Measurements from ENCODE around the gene PRKG1. TPM values are rescaled to one million over a fixed set of nuclear protein-coding genes. Genes with fewer than 3 reads are reported as not detected.

The PRKG1 gene
- total RNA-seq, 1 experiment from 2014 or later = 0.09 TPM

DNA sequence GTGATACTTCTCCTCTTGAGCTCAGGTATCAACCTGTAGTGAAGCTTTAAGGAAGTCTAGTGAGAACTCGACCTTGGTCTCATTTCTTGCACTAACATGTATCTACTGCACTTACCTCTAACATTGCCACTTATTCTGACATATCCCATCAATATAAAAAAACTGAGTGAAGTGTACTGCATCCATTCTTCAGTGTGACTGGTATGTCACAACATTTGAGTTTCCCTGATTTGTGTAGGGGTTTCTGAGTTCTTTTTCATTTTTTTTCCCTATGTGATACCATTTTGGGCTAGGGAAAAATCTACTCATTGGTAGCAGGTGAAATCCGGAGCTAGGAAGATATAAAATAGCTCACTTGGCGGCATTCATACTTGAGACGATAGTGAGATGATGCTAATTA, 274.3 kb downstream of the PRKG1 start:
- Histone ChIP-seq H3K4me3 (ENCODE audit: low read depth, low read length) (no peak overlapping the region), H3K9me3 (no peaks in the 10 kb centered on the region), H3K4me1 (no peaks in the 10 kb centered on the region), H3K36me3 (ENCODE audit: control insufficient read depth, insufficient read depth, low read length) (no peaks in the 10 kb centered on the region), H3K27me3 (replicated peaks; ENCODE audit: control insufficient read depth, insufficient read depth, low read length) (no peaks in the 10 kb centered on the region)
- Mint-ChIP-seq H3K4me1 (ENCODE audit: low read depth, unreplicated experiment) (no peaks in the 10 kb centered on the region), H3K27me3 (ENCODE audit: insufficient read depth, unreplicated experiment) (no peaks in the 10 kb centered on the region), H3K9me3 (ENCODE audit: unreplicated experiment) (no peaks in the 10 kb centered on the region), H3K4me3 (ENCODE audit: unreplicated experiment) (no peak overlapping the region), H3K27ac (ENCODE audit: unreplicated experiment) (no peak overlapping the region), H3K36me3 (ENCODE audit: insufficient read depth, unreplicated experiment) (no peaks in the 10 kb centered on the region)
- intact Hi-C loops (cut with micrococcal nuclease; ENCODE audit: unreplicated experiment) = no loop called here
- TF ChIP-seq CTCF (IDR thresholded peaks at IDR 0.05; ENCODE audit: insufficient read depth in 1 of 2, low read depth in 1 of 2, low read length in 1 of 2, severe bottlenecking in 1 of 2, unreplicated experiment in 1 of 2) = no peak
- BruUV-seq (replicated peaks) = no TSS peak
- DNase-seq = no peak
- POLR2A ChIA-PET = no interaction called here
- CTCF ChIA-PET = no interaction called here

DNA sequence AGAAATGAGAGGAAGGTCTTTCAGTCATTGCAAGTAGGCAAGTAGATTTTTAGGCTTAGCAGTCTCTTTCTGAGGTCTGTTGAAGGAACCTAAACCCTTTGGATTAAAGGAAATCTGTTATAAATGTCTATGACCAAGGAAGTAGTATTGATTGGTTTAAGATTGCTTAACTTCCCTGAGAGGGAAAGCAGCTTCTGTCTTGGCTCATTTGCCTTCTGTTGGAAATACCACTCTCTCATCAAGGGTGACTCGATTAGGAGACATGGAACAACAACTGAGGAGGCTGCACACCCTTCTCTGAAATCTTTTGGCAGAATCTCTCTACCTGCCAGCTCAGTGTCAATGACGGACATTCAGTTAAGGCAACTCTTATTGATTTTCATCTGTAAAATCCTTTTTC, 282.9 kb downstream of the PRKG1 start:
- no peaks in the 10 kb centered on the region for H3K9me3 ChIP-seq
- no peak overlapping the region for H3K4me3 ChIP-seq (ENCODE audit: low read depth, low read length)
- H3K27ac Mint-ChIP-seq (ENCODE audit: unreplicated experiment) = no peak overlapping the region
- intact Hi-C loops (cut with micrococcal nuclease; ENCODE audit: unreplicated experiment) = no loop called here
- H3K4me3 Mint-ChIP-seq (ENCODE audit: unreplicated experiment) = no peak overlapping the region
- H3K36me3 Mint-ChIP-seq (ENCODE audit: insufficient read depth, unreplicated experiment) = no peaks in the 10 kb centered on the region
- CTCF ChIA-PET = no interaction called here
- no TSS peak for BruUV-seq (replicated peaks)
- H3K9me3 Mint-ChIP-seq (ENCODE audit: unreplicated experiment) = no peaks in the 10 kb centered on the region
- no peaks in the 10 kb centered on the region for H3K4me1 Mint-ChIP-seq (ENCODE audit: low read depth, unreplicated experiment)
- no peak for TF ChIP-seq CTCF (IDR thresholded peaks at IDR 0.05; ENCODE audit: insufficient read depth in 1 of 2, low read depth in 1 of 2, low read length in 1 of 2, severe bottlenecking in 1 of 2, unreplicated experiment in 1 of 2)
- POLR2A ChIA-PET = no interaction called here
- DNase-seq = no peak
- no peaks in the 10 kb centered on the region for H3K4me1 ChIP-seq
- no peaks in the 10 kb centered on the region for H3K36me3 ChIP-seq (ENCODE audit: control insufficient read depth, insufficient read depth, low read length)
- H3K27me3 ChIP-seq (replicated peaks; ENCODE audit: control insufficient read depth, insufficient read depth, low read length) = no peaks in the 10 kb centered on the region
- peaks cover 6% of the 10 kb centered on the region for H3K27me3 Mint-ChIP-seq (ENCODE audit: insufficient read depth, unreplicated experiment)

GRCh38 chr10:51358227-51358626, 283.9 kb downstream of the PRKG1 start:
- H3K4me1 ChIP-seq = no peaks in the 10 kb centered on the region
- H3K4me1 Mint-ChIP-seq (ENCODE audit: low read depth, unreplicated experiment) = no peaks in the 10 kb centered on the region
- no peak for TF ChIP-seq CTCF (IDR thresholded peaks at IDR 0.05; ENCODE audit: insufficient read depth in 1 of 2, low read depth in 1 of 2, low read length in 1 of 2, severe bottlenecking in 1 of 2, unreplicated experiment in 1 of 2)
- no peaks in the 10 kb centered on the region for H3K27me3 ChIP-seq (replicated peaks; ENCODE audit: control insufficient read depth, insufficient read depth, low read length)
- H3K27ac Mint-ChIP-seq (ENCODE audit: unreplicated experiment) = no peak overlapping the region
- H3K36me3 Mint-ChIP-seq (ENCODE audit: insufficient read depth, unreplicated experiment) = no peaks in the 10 kb centered on the region
- no peak overlapping the region for H3K4me3 Mint-ChIP-seq (ENCODE audit: unreplicated experiment)
- H3K9me3 ChIP-seq = no peaks in the 10 kb centered on the region
- H3K36me3 ChIP-seq (ENCODE audit: control insufficient read depth, insufficient read depth, low read length) = no peaks in the 10 kb centered on the region
- BruUV-seq (replicated peaks) = no TSS peak
- H3K4me3 ChIP-seq (ENCODE audit: low read depth, low read length) = no peak overlapping the region
- peaks cover 6% of the 10 kb centered on the region for H3K27me3 Mint-ChIP-seq (ENCODE audit: insufficient read depth, unreplicated experiment)
- ChIA-PET CTCF (no interaction called here), POLR2A (no interaction called here)
- intact Hi-C loops (cut with micrococcal nuclease; ENCODE audit: unreplicated experiment) = no loop called here
- no peaks in the 10 kb centered on the region for H3K9me3 Mint-ChIP-seq (ENCODE audit: unreplicated experiment)
- no peak for DNase-seq

All from Caco-2 (cell line).